Gastrocnemius medialis (tissue), 4 donors: ENCODE measurements around the gene SORBS1.

Source experiments
- CTCF ChIP-seq, 5 experiments: fragments of 450-650 bp in 3 of 5; fragments of 200-600 bp in 2 of 5; sonication (generic) in 2 of 5; IDR thresholded peaks in 4 of 5; conservative IDR thresholded peaks in 1 of 5; 1 replicate in 4 of 5; 2 replicates in 1 of 5; pipeline ENCODE4 v1.5.1; 2016 to 2019; ENCODE audit warnings: antibody characterized with exemption in 5 of 5, mild to moderate bottlenecking in 3 of 5, moderate library complexity in 3 of 5
- POLR2A ChIP-seq, 2 donors: fragments of 450-650 bp; IDR thresholded peaks; one replicate each; pipeline ENCODE4 v1.6.1; 2017; ENCODE audit warnings: antibody characterized with exemption in 2 of 2, mild to moderate bottlenecking in 2 of 2, moderate library complexity in 2 of 2

DNA sequence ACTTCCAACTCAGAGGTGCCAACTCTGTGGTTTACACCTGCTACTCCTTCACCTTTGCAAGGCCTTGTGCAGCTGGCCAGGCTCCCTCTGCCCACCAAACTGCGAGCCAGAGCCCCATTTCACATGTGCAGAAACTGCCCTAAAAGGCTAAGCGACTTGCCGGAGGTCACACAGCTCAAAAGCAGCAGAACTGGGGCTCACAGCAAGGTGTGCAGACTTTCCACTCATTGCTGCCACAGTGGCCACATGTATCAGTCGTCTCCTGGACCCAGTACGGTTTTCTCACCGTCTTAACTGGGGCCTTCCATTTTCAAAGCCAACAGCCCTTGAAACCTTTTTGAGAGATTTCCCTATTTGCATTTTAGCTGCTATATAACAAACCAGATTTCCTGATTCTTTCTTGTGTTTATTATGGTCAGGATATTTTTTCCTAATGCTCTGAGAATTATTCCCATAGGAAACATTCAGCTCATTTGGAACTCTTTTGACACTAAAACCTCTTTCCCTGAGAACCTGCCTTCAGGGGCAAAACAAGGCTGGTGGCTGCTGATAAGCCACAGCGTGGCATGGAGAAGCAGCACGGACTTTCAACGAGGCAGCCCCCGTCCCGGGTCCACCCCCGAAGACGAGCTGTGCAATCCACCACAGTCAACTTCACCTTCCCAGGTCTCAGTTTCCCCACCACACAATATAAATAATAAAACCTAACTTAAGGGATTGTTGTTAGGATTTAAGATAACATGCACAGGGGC is 29.9 kb downstream of the SORBS1 start:
- TF ChIP-seq CTCF (IDR thresholded peaks at IDR 0.05 in 4 of 5, conservative IDR thresholded peaks at IDR 0.05 in 1 of 5) (no peak), POLR2A (IDR thresholded peaks at IDR 0.05) (no peak)
